Measurements from ENCODE around the gene CDC23. TPM values are rescaled to one million over a fixed set of nuclear protein-coding genes. Genes with fewer than 3 reads are reported as not detected.

CDC23 gene
- total RNA-seq, 1 experiment from 2014 or later: 41.3 TPM

- Histone ChIP-seq H2BK12ac (ENCODE audit: insufficient read length, low read depth, low read length) (no peak overlapping the region), H3K79me1 (ENCODE audit: insufficient read depth, low read depth, low read length, poor library complexity, severe bottlenecking) (no peaks in the 10 kb centered on the region), H3K23ac (ENCODE audit: insufficient read length, low read depth, low read length) (no peak overlapping the region), H2BK5ac (ENCODE audit: insufficient read length, low read length) (no peak overlapping the region), H3K27me3 (ENCODE audit: insufficient read depth, low read length) (no peaks in the 10 kb centered on the region), H4K91ac (ENCODE audit: insufficient read length, low read depth, low read length) (no peak overlapping the region), H2BK120ac (ENCODE audit: low read depth, low read length, poor library complexity, severe bottlenecking) (no peak overlapping the region), H3K18ac (ENCODE audit: insufficient read length, low read depth, low read length) (no peak overlapping the region), H3K9ac (ENCODE audit: extremely low read depth, insufficient read length, low read length) (no peak overlapping the region), H4K20me1 (ENCODE audit: control insufficient read depth, insufficient read depth, insufficient read length) (no peaks in the 10 kb centered on the region), H4K5ac (ENCODE audit: insufficient read length, low read depth, low read length) (no peak overlapping the region), H3K4me1 (ENCODE audit: insufficient read depth, low read length) (no peaks in the 10 kb centered on the region), H2AK5ac (ENCODE audit: insufficient read length, low read length) (no peak overlapping the region), H3K27ac (ENCODE audit: insufficient read length, low read depth, low read length) (no peak overlapping the region), H3T11ph (ENCODE audit: low read length) (no peak overlapping the region), H2AFZ (ENCODE audit: low read length) (no peak overlapping the region), H3K23me2 (ENCODE audit: insufficient read length, low read depth, low read length, poor library complexity, severe bottlenecking) (no peaks in the 10 kb centered on the region), H2BK20ac (ENCODE audit: low read depth, low read length, poor library complexity, severe bottlenecking) (no peak overlapping the region), H3K79me2 (ENCODE audit: insufficient read depth, low read length) (no peaks in the 10 kb centered on the region), H4K8ac (replicated peaks; ENCODE audit: insufficient read length, low read depth, low read length) (no peak overlapping the region), H2BK15ac (ENCODE audit: low read depth, low read length) (no peak overlapping the region), H3K9me3 (ENCODE audit: control insufficient read depth, low read depth, low read length) (no peaks in the 10 kb centered on the region), H3K14ac (ENCODE audit: insufficient read depth, low read length) (no peak overlapping the region), H3K56ac (ENCODE audit: insufficient read length, low read depth, low read length) (no peak overlapping the region), H3K4ac (ENCODE audit: low read depth, low read length) (no peak overlapping the region), H3K4me2 (ENCODE audit: insufficient read depth, insufficient read length, low read length) (no peak overlapping the region)
- Mint-ChIP-seq H3K4me3 (no peak overlapping the region), H3K27ac (no peak overlapping the region), H3K27me3 (ENCODE audit: low read depth) (peaks cover 6% of the 10 kb centered on the region), H3K4me1 (peaks cover 3 to 4% of the 10 kb centered on the region in 2 experiments), H3K36me3 (ENCODE audit: insufficient read depth in 1 of 3, low read depth in 3 of 3) (peaks cover 0 to 2% (median 0%) of the 10 kb centered on the region in 3 experiments; a peak in 2 of 7 replicates), H3K9me3 (peaks cover 7 to 12% of the 10 kb centered on the region in 2 experiments)
- TF ChIP-seq CTCF (conservative IDR thresholded peaks at IDR 0.05): no peak
- no CpG with 5 or more reads among the region's 6 CpGs for WGBS (ENCODE audit: extremely low coverage, insufficient read length, low lambda C conversion rate)
- DNase-seq: no peak
Observed at GRCh38 chr5:138224712-138225111, 11.6 kb upstream of the CDC23 start.

All from H9 (cell line).